HG03097 (cell line): ENCODE results near the gene SPN.
A peak's percentile ranks its signal among the peaks of the same experiment; 100 is the strongest.
"Not testable (repeated sequence)": the region's sequence is repeated elsewhere in the genome, so short reads cannot be mapped to it uniquely, and the experiment has no call there.

Experiments used
- ATAC-seq: cut with Tn5 transposase; IDR thresholded peaks from one replicate; pipeline ENCODE4 v1.9.1; 2021; ENCODE audit not compliant: unreplicated experiment, low FRiP score

SPN gene

DNA sequence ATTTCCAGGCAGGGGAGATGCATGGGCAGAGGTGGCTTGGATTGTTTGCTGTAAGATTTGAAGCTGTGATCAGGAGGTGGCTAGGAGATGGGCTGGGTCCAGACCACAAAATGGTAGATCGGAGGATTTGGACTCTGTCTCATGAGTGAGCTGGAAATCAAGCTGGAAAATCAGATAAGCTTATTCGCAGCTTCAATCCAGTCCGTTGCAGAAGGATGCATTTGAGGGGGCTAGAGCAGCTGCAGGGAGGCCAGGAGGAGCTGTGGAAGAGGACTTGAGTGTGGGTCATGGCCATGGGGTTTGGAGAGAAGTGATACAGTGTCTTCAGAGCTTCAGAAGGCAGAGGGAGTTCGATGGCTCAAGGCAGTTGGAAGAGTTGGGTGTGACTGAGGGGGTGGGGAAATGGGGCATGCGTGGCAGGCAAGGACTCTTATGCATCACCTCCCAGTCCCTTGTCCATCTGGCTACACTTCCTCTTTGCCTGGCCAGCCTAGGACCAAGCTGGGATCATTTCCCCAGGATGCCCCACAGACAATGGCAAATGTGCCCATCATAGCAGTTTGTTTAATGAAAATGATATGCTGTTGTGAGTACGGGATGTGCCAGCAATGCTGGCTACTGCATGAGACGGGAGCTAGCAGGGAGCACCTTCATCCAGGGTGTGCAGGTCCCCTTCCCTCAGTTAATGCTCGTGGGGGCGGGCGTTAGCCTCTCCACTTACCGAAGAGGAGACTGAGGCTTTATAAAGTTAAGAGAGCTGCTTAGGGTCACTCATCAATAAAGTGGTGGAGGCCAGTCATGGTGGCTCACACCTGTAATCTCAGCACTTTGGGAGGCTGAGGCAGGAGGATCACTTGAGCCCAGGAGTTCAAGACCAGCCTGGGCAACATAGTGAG is 36.5 kb downstream of the SPN start:
- ATAC-seq, result no peak

DNA sequence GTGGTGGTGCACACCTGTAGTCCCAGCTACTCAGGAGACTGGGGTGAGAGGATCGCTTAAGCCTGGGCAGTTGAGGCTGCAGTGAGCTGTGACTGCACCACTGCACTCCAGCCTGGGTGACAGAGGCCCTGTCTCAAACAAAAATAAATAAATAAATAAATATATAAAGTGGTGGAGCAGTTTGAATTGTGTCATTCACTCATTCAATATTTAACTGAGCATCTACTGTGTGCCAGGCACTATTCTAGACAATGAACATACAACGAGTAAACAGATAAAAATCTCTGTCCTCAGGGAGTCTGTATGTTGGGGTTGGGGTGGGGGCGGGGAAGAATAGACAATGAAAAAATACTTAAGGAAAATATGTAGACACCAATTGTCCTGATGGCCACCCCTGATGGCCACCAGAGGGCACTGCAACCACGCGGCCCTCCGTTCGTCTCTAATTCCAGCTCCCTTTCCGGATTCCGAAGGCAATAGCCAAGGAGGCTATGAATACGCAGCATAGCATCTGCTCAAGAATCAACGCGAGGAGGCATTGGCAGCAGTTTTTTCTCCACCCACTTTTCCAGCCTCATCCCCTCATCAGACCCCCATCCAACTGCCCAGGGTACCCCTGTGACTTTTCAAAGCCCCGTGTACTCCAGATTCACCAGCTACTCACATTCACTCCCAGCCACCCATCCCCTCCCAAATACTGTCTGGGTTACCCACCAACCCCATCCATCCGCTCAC is 37.4 kb downstream of the SPN start:
- no peak for ATAC-seq

DNA sequence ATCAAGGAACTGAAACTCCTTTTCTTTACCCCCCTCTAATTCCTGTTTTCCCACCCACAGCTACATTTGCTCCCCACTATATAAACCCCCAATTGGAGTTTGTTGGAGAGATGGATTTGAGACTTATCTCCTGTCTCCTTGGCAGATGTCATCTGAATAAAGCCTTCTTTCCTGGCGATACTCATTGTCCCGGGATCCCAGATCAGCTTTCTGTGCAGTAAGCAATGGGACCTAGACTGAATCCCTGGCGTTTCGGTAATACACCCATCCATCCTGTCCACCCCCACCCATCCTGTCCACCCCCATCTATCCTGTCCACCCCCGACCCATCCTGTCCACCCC is 38.1 kb downstream of the SPN start:
- ATAC-seq, result no peak

DNA sequence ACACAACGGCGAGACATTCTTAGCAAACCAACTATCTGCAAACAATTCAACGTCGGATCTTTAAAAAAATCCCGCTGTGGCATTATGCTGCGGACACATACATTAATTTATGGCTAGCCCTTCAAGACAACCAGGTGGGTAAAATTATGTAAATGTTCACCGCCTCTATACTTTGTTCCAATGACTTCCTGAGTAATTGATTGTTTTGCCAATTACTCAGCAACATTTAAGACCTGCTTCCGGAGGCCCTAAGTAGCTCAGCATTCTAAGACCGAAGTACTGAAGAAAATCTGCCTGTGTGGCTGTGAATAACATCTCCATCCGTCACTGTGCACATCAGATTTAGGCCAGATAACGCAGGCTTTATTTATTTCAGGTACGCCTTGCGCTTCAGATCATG is 39.2 kb downstream of the SPN start:
- ATAC-seq, result peak; percentile 40

DNA sequence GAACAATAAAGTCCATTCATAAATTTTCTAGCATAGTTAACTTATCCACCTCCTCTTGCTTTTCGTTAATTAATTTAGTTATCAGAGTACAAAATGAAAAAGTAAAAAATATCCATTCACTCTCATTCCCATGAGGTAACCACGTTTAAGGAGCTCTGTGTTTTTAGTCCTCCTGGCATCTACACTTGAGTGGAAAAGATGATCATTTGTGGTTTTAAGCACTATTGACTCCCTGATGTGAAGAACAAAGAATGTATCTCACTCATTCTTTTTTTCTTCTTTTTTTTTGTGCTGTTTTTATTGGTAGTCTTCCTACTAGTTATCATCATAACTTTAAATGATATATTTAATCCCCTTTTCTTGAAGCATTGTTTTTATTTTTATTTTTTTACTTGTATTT is 42.0 kb downstream of the SPN start:
- ATAC-seq, result no peak

DNA sequence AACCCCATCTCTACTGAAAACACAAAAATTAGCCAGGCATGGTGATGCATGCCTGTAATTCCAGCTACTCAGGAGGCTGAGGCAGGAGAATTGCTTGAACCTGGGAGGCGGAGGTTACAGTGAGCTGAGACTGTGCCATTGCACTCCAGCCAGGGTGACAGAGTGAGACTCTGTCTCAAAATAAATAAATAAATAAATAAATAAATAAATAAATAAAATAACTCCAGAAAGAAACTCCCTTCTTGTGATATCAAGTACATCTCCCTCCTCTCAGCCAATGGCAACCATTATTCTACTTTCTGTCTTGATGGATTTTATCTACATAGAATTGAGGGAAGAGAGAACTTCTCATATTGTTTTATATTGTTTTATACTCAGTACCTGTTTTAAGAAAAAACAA is 44.1 kb downstream of the SPN start:
- ATAC-seq, result not testable (repeated sequence)

DNA sequence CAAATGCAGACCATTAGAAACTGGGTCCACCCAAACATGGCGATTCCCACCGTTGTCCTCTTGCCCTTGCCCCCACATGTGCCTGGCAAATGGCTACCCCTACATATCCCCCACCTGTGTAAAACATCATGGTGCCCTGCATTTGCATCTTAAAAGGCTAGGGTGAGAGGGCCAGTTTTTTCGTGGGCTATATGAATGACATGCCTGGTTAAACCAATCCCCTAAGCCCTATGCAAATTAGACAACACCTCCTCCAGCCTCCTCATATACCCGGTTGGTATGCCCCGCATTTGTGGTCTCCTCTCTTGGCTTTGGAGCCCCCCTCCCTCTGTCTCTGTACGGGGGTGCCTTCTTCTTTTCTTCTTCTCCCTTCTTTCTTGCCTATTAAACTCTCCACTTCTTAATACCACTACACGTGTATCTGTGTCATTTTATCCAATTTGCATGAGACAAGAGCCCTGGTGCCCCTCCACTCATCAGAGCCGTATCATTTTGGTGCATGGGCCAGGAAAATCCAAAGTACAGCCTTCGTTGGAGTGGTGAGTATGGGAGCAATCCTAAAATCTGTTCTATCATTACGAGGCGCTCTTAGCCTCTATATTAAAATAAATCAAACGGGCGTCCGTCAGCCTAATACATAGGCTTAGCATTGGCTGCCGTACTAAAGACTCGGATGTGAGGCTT is 46.0 kb downstream of the SPN start:
- no peak for ATAC-seq

DNA sequence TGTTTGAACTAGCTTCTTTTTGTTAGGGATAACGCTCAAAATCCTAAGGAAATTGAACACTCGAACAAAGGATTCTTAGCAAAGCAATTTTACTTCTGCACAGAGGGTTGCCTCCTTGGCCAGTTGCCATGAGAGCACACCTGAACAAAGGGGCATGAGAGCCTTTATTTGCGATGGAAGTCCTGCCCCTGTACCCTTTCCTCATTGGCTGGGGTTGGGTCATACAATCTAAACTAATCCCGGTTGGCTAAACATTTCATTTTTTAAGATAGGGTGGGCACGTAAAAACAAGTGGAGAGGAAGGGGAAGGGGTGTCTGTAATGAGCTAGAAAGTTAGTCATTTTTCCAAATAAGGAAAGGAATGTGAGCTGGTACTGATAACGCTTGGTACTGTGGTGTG is 46.6 kb downstream of the SPN start:
- ATAC-seq, result not testable (repeated sequence)

DNA sequence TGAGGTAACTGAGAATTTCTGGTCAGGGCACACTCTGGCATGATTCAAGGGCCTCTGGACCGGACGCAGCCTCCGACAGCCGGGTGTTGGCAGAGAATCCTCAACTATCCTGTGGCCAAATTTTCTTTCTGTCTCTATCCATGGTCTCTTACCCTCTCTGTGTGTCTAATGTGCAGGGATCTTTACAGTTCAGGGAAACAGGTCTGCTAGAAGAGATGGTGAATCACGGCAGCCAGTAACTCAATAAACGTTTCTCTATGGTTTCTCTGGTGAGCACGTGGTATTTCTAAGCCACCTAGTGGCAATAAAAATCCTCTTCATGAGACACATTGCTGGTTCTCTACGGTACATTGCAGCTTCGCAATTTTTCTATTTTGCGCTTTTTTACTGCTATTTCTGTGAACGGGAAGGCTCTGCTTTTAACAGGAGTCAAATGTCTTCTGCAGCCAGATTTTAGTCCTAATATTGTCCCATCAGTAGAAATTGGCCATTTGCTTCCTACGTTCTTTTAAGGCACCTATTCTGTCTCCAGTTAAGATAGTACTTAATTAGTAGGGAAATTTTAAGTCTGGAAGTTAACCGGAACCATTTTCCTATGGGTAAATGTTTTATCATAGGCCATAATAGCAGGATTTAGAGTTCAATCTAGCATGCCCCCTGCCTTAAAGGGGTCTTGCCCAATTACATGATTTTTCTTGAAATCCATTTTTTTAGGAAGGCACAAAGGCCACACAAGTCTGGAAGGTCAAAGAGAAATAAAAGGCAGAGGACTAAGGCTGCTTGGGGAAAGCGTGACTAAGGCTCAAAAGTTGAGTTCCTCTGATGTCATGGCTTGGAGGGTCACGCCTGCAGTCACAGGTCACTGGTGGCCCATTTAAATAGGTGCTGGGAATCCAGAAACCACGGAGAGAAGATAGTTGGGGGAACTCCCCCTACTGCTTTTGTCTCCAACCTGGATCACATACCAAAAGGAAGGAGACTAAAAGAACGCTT is 47.5 kb downstream of the SPN start:
- ATAC-seq, result no peak

DNA sequence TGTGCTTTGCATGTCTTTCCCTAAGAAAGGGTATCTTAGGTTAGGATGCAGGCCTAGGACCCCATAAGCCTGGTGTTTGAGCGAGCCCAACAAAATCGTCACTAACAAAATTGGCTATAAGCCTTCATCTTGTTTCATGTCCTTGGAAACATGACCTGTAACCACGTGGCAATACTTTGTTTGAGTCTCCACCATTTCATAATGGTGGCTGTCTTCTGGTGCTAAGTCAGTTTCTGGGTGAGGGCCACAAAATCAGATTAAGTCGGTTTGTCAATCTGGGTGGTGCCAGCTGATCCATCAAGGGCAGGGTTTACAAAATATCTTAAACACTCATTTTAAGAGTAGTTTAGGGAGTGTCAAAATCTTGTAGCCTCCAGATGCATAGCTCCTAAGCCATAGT is 49.8 kb downstream of the SPN start:
- no peak for ATAC-seq

DNA sequence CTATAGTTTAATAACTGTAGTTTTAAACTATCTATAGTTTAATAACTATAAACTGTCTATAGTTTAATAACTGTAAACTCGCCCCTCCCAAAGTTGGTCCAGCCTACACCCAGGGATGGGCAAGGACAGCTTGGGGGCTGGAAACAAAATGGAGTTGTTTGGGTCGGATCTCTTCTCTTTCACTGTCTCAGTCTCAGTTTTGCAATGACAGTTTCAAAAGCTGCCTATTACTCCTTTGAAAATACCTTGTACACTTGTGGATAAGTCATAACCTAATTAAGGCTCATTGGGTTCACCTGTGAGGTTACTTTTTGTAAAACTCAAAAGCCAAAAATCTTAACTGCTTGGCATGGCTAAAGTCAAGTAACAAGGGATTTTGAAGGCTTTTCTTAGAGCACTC is 51.3 kb downstream of the SPN start:
- no peak for ATAC-seq

DNA sequence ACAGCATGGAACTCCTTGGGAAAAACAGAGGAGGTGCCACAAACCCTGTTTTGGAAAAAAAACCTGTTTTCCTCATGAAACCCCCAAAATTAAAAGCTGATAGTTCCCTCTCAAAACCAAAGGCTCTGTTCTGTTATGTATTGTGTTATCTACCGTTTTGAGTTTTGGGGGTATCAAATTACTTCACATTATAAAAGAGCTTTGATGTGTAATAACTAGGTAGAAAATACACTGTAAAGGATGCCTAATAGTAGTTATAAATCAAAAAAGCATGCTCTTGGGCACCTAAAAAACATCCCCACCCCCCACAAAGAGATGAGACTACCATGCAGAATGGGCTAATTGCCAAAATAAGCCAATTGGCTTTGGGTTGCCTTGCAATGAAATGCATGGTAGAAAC is 51.9 kb downstream of the SPN start:
- no peak for ATAC-seq

DNA sequence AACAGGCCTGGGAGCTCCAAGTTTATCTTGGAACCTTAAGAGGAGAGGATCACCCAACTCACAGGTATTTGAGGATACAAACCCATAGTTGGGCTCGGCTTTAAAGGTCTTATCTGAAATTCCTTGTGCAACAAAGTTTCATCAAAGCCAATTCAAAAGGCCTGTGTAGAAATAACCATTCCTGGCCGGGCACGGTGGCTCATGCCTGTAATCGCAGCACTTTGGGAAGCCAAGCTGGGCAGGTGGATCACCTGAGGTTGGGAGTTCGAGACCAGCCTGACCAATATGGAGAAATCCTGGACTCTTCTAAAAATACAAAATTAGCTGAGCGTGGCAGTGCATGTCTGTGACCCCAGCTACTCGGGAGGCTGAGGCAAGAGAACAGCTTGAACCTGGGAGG is 54.1 kb downstream of the SPN start:
- no peak for ATAC-seq

DNA sequence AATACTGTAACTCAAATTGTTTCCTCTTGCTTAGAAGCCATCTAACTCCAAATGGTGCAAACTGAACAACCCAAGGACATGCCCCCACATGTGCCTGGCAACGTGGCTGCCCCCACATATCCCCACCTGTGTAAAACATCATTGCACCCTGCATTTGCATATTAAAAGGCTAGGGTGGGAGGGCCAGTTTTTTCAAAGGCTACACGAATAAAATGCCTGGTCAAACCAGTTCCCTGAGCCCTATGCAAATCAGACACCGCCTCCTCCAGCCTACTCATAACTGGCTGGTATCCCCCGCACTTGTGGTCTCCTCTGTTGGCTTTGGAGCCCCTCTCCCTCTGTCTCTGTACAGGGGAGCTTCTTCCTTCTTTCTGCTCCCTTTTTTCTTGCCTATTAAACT is 56.0 kb downstream of the SPN start:
- no peak for ATAC-seq
